HEK293 (cell line): Measurements from ENCODE around the gene HLA-C.
"Not testable (repeated sequence)": the region's sequence is repeated elsewhere in the genome, so short reads cannot be mapped to it uniquely, and the experiment has no call there.

Experiments used
- CTCF ChIA-PET: fragments of 350-600 bp; formaldehyde crosslinking; extraction: SDS; loops from one replicate; lab custom pipeline; 2021; ENCODE audit warnings: antibody characterized with exemption; lab: Yijun Ruan, JAX
- POLR2A ChIA-PET: fragments of 300-600 bp; formaldehyde crosslinking; extraction: SDS; loops from one replicate; lab custom pipeline; 2020; ENCODE audit warnings: antibody characterized with exemption, inconsistent platforms; lab: Yijun Ruan, JAX
- H3K27ac ChIP-seq: fragments of 200-500 bp; sonication (Bioruptor generic); 2 replicates; pipeline ENCODE4 v1.5.1; 2014; ENCODE audit warnings: low read depth, low read length, control low read depth, inconsistent platforms; ENCODE audit errors: extremely low read depth
- H3K36me3 ChIP-seq, 2 experiments: fragments of 200-500 bp in 1 of 2; sonication (Bioruptor generic) in 1 of 2; 1 replicate in 1 of 2; 2 replicates in 1 of 2; pipeline ENCODE4 v1.5.1; 2014 to 2017; ENCODE audit warnings: inconsistent platforms in 2 of 2, low read length in 2 of 2; ENCODE audit not compliant: control insufficient read depth in 2 of 2, insufficient read depth in 1 of 2
- H3K4me1 ChIP-seq: fragments of 200-500 bp; sonication (Bioruptor generic); 2 replicates; pipeline ENCODE4 v1.5.1; 2014; ENCODE audit warnings: mild to moderate bottlenecking, low read length, inconsistent platforms; ENCODE audit not compliant: control insufficient read depth, insufficient read depth
- H3K4me3 ChIP-seq: 2 replicates; pipeline ENCODE4 v1.5.1; 2011; ENCODE audit warnings: low read depth, mild to moderate bottlenecking, control low read depth, low read length, moderate library complexity
- H3K9me3 ChIP-seq: fragments of 200-500 bp; sonication (Bioruptor generic); 2 replicates; pipeline ENCODE4 v1.5.1; 2014; ENCODE audit warnings: low read depth, low read length, inconsistent platforms; ENCODE audit not compliant: control insufficient read depth, insufficient read depth
- KLF8 ChIP-seq: fragments of 450-650 bp; formaldehyde crosslinking; IDR thresholded peaks from 2 replicates; pipeline ENCODE4 v1.5.1; 2016; ENCODE audit warnings: missing biosample characterization, missing genetic modification characterization
- SETDB1 ChIP-seq: IDR thresholded peaks from one replicate; pipeline ENCODE4 v1.6.1; 2017; ENCODE audit warnings: mild to moderate bottlenecking, low read length, moderate library complexity, mixed read lengths; ENCODE audit not compliant: insufficient read length
- TRIM28 ChIP-seq: IDR thresholded peaks from 2 replicates; pipeline ENCODE4 v1.6.1; 2011; ENCODE audit warnings: low read length, control low read depth, borderline replicate concordance
- YY1 ChIP-seq: fragments of 450-650 bp; formaldehyde crosslinking; IDR thresholded peaks from 2 replicates; pipeline ENCODE4 v1.5.1; 2018; ENCODE audit warnings: missing biosample characterization, missing genetic modification characterization
- ZBTB7A ChIP-seq: fragments of 450-650 bp; formaldehyde crosslinking; IDR thresholded peaks from 2 replicates; pipeline ENCODE4 v1.5.1; 2016; ENCODE audit warnings: low read depth, missing biosample characterization, missing genetic modification characterization
- ZBTB8A ChIP-seq: fragments of 450-650 bp; formaldehyde crosslinking; IDR thresholded peaks from 2 replicates; pipeline ENCODE4 v1.5.1; 2016; ENCODE audit warnings: missing biosample characterization, missing genetic modification characterization
- ZFP41 ChIP-seq: fragments of 450-650 bp; formaldehyde crosslinking; IDR thresholded peaks from 2 replicates; pipeline ENCODE4 v1.5.1; 2016; ENCODE audit warnings: missing biosample characterization, missing genetic modification characterization, borderline replicate concordance
- ZNF10 ChIP-seq: fragments of 450-650 bp; formaldehyde crosslinking; IDR thresholded peaks from 2 replicates; pipeline ENCODE4 v1.5.1; 2017; ENCODE audit warnings: missing biosample characterization, missing genetic modification characterization
- ZNF112 ChIP-seq: fragments of 450-650 bp; formaldehyde crosslinking; IDR thresholded peaks from 2 replicates; pipeline ENCODE4 v1.5.0; 2017; ENCODE audit warnings: missing biosample characterization, missing genetic modification characterization
- ZNF404 ChIP-seq: fragments of 450-650 bp; formaldehyde crosslinking; IDR thresholded peaks from 2 replicates; pipeline ENCODE4 v1.5.1; 2017; ENCODE audit warnings: missing biosample characterization, missing genetic modification characterization
- ZNF510 ChIP-seq: fragments of 450-650 bp; formaldehyde crosslinking; IDR thresholded peaks from 2 replicates; pipeline ENCODE4 v1.5.1; 2018; ENCODE audit warnings: mild to moderate bottlenecking, missing genetic modification characterization, missing biosample characterization; ENCODE audit not compliant: insufficient replicate concordance
- ZNF529 ChIP-seq: fragments of 450-650 bp; formaldehyde crosslinking; IDR thresholded peaks from 2 replicates; pipeline ENCODE4 v1.5.1; 2017; ENCODE audit warnings: missing genetic modification characterization, missing biosample characterization; ENCODE audit not compliant: insufficient replicate concordance
- ZNF548 ChIP-seq: fragments of 450-650 bp; formaldehyde crosslinking; IDR thresholded peaks from 2 replicates; pipeline ENCODE4 v1.5.1; 2016; ENCODE audit warnings: missing biosample characterization, missing genetic modification characterization
- ZNF626 ChIP-seq: fragments of 450-650 bp; sonication (Bioruptor Pico); formaldehyde crosslinking; IDR thresholded peaks from 2 replicates; pipeline ENCODE4 v1.5.1; 2018; ENCODE audit warnings: missing biosample characterization, missing genetic modification characterization, inconsistent platforms
- TF ChIP-seq, protein P1 (sequence below): fragments of 450-650 bp; formaldehyde crosslinking; conservative IDR thresholded peaks from 2 replicates; pipeline ENCODE4 v1.5.1; 2016; ENCODE audit warnings: low read depth, missing biosample characterization, missing genetic modification characterization

The HLA-C gene

GRCh38 chr6:31263346-31263933, 8.5 kb downstream of the HLA-C start:
- H3K9me3 ChIP-seq, CTCF ChIA-PET, H3K4me1 ChIP-seq, H3K27ac ChIP-seq, POLR2A ChIA-PET, H3K4me3 ChIP-seq, H3K36me3 ChIP-seq: not testable (repeated sequence)
- TF ChIP-seq ZNF529 (tag by site-specific recombination) (peak; percentile 56), ZNF10 (0 out of 2 replicates have a peak, but pooled peaks have one; percentile 16), SETDB1 (peak; percentile 95), ZNF626 (0 out of 2 replicates have a peak, but pooled peaks have one; percentile 69), ZNF510 (peak; percentile 44), TRIM28 (peak; percentile 17; the same call in 1 of the 2 replicates)
- TF ChIP-seq, protein P1, sequence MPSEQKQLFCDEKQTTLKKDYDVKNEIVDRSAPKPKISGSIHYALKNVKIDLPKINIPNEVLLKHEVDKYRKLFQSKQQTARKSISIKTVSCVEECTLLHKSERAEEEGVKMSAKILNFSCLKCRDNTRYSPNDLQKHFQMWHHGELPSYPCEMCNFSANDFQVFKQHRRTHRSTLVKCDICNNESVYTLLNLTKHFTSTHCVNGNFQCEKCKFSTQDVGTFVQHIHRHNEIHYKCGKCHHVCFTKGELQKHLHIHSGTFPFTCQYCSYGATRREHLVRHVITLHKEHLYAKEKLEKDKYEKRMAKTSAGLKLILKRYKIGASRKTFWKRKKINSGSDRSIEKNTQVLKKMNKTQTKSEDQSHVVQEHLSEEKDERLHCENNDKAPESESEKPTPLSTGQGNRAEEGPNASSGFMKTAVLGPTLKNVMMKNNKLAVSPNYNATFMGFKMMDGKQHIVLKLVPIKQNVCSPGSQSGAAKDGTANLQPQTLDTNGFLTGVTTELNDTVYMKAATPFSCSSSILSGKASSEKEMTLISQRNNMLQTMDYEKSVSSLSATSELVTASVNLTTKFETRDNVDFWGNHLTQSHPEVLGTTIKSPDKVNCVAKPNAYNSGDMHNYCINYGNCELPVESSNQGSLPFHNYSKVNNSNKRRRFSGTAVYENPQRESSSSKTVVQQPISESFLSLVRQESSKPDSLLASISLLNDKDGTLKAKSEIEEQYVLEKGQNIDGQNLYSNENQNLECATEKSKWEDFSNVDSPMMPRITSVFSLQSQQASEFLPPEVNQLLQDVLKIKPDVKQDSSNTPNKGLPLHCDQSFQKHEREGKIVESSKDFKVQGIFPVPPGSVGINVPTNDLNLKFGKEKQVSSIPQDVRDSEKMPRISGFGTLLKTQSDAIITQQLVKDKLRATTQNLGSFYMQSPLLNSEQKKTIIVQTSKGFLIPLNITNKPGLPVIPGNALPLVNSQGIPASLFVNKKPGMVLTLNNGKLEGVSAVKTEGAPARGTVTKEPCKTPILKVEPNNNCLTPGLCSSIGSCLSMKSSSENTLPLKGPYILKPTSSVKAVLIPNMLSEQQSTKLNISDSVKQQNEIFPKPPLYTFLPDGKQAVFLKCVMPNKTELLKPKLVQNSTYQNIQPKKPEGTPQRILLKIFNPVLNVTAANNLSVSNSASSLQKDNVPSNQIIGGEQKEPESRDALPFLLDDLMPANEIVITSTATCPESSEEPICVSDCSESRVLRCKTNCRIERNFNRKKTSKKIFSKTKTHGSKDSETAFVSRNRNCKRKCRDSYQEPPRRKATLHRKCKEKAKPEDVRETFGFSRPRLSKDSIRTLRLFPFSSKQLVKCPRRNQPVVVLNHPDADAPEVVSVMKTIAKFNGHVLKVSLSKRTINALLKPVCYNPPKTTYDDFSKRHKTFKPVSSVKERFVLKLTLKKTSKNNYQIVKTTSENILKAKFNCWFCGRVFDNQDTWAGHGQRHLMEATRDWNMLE (tag by site-specific recombination), result peak; percentile 36; the same call in 1 of the 2 replicates

- POLR2A ChIA-PET, H3K4me3 ChIP-seq, H3K9me3 ChIP-seq, H3K36me3 ChIP-seq, H3K4me1 ChIP-seq, H3K27ac ChIP-seq, CTCF ChIA-PET: not testable (repeated sequence)
Measured at GRCh38 chr6:31259995-31260394, 11.9 kb downstream of the HLA-C start.

- Histone ChIP-seq H3K36me3 (no peaks in the 10 kb centered on the region), H3K27ac (no peak overlapping the region), H3K9me3 (no peaks in the 10 kb centered on the region), H3K4me1 (no peaks in the 10 kb centered on the region), H3K4me3 (no peak overlapping the region)
- ChIA-PET POLR2A (no interaction called here), CTCF (interaction anchor here (0.6 to 0.9 kb wide), 5 partner anchors 9 to 123 kb away, joined by 3 to 4 read pairs (median 3); no protein-coding TSS in a partner anchor)
- no peak for TF ChIP-seq ZBTB8A
- no peak for TF ChIP-seq ZBTB7A (tag by site-specific recombination)
- TF ChIP-seq ZNF548 (tag by site-specific recombination), result no peak
- TF ChIP-seq ZNF404, result no peak
- TF ChIP-seq ZFP41, result no peak
- TF ChIP-seq KLF8 (tag by site-specific recombination), result no peak
- no peak for TF ChIP-seq ZNF112 (tag by site-specific recombination)
- no peak for TF ChIP-seq YY1 (tag by site-specific recombination)
Measured at GRCh38 chr6:31252625-31253024, 19.3 kb downstream of the HLA-C start.
